NCI-H82 treated with DMSO at 0.1 percent for 48 hours (cell line): ENCODE results near the gene KATNIP.
A peak's percentile ranks its signal among the peaks of the same experiment; 100 is the strongest.

Source experiments
- DNase-seq: peaks from one replicate; lab custom pipeline; 2025; ENCODE audit not compliant: unreplicated experiment; lab: John Stamatoyannopoulos, UW

Gene KATNIP

DNA sequence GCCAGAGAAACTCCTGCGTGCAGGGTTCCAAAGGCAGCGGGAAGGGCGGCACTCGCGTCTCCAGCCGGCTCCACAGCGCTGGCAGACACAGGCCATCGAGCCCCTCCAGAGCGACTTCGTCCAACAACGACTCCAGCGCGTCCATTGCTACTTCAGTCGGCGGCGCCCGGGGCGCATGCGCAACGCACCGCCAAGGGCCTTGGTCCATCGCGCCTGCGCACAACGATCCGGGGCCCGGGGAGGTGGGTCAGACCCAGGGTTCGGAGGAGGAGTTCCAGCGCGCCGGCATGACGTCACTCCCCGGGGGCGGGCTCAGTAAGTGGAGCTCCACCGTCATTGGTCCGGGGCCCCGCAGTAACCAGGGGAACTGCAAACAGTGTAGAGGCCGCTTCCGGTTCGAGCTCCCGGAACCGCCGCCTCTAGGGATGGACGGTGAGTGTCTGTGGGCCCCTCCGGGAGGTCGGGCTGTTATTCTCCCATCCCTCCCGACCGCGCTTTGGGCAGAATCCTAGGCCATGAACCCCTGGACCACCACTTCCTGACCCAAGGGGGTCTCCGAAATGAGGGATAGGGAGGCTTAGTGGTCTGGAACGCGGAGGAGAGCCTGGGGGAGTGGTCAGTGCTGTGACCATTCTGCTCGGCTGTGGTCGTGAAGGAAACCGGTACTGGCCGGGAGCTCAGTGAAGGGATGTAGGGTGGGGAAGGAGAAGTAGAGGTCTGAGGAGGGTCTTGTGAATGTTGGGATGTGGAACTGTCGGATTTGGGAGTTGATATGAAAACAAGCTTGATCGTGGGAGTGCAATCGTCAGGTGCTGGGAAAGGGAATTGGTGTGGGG lies at the start of gene KATNIP, which contains the start of gene GTF3C1:
KATNIP (plus strand) TSS at position 399 of the 836 bp plus-strand sequence; CDS start at position 426, 27 bp downstream.
GTF3C1 (minus strand) TSS at position 168 of the 836 bp plus-strand sequence; CDS start at position 145, 23 bp downstream.
- DNase-seq = peak; percentile 96

GRCh38 chr16:27500801-27501200 lies 49.1 kb upstream of the KATNIP start:
- DNase-seq = no peak

GRCh38 chr16:27503662-27504061 lies 46.3 kb upstream of the KATNIP start:
- DNase-seq = no peak

GRCh38 chr16:27505297-27506236 lies 44.4 kb upstream of the KATNIP start:
- DNase-seq = no peak

DNA sequence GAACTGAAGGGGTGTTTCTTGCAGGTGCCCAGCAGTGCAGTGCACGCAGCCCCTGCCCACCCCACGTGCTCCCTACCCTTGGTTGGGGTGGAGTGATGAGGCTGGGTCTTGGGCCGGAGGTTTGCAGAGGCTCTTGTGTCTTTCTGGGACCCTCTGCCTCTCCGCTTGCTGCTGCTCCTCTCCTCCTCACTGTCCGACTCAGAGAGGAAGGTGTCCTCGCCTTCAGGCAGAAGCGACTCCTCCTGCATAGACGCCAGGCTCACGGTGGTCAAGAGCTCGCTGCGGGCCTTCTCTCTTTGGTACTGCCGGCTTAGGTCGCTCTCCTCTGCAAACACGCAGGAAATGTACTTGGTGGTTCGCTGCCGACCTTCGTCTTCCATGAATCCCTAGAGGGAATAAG lies 43.2 kb upstream of the KATNIP start:
- no peak for DNase-seq

DNA sequence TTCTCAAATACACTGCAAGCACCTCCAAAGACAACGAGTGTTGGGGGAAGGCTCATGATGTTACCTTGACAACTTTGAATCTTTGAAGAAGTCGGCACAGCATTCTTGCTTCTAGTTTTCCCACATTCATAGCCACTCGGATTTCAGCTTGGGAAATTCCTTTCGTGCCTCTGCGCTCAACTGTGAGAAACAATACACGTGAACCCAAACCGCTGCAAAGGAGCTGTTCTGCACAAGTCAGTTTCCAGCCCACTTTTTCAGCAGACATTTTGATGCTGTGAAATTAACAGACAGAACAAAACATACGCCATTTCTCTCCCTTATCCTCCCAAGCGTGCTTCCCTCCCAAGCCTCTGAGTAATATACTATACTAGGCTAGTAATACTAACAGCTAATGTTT lies 41.5 kb upstream of the KATNIP start:
- DNase-seq = no peak

- no peak for DNase-seq
These were observed 38.1 kb upstream of the KATNIP start for GRCh38 chr16:27511657-27512448.

DNA sequence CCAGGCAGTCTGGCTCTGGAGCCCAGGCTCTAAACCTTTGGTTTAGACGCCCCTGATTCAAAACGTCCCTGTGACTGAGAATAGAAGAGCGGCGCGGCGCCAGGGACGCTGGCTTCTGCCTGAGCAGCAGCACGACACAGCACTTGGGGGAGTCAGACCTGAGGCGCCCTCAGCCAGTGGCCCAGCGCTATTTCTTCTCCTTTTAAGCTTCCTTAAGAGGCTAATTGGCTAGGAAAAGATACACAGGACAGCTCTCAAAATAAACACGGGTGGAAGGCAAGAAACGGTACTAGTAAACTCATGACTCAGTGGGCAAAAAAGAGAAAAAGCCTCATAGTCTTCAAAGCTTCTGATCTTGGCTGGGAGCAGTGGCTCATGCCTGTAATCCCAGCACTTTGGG lies 35.1 kb upstream of the KATNIP start:
- DNase-seq = no peak

DNA sequence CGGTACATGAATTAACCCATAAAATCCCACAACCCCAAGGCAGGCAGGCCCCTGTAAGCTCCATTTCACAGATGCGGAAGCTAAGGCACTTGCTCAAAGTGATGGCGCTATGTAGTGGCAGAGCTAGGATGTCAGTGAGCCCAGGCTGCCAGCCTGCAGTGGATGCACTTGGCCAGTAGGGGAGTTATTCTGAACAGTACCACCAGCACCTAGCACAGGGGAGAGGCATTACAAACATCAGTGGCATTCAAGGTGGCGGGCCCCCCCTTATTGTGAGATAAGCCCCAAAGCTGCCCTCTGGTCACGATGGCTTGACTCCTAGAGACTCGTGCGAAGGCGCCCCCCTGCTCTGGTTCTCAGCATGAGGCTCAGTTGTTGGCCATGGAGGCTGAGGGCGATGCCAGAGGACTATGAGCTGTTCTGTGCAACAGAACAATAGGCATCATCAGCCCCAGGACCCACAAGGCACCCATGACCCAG lies 34.0 kb upstream of the KATNIP start:
- DNase-seq = peak; percentile 5

DNA sequence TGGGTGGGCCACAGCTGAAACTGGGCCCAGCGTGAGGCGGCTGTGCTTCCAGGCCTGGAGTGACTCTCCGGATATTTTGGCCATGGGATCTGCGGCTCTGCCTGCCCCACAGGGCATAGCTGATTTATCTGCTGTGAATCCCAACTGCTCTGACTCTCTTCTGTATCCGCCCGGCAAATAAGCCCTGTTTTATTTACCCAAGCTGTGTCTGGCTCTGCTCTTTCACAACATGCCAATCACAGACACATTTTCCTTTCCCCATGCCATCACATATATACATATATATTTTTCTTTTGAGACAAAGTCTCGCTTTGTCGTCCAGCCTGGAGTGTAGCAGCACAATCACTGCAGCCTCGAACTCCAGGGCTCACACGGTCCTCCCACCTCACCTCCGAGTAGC lies 33.6 kb upstream of the KATNIP start:
- no peak for DNase-seq

- DNase-seq = no peak
These were observed 32.3 kb upstream of the KATNIP start for GRCh38 chr16:27517664-27518063.

DNA sequence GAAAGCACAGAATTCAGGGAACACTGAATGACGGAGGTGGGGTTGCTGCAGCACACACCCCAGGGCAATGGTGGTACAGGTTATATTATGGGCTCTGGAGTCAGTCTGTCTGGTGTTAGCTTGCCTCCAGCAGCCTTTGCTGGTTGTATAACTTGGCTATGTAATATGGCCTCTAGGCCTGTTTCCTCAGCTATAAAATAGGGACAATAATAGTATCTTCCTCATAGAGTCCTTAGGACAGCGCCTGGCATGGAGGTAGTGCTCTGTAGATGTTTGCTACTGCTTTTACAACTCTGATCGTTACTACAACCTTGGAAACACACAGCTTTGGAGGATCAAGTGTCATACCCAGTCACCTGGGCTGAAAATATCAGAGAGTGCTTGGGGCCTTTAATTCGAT lies 31.7 kb upstream of the KATNIP start:
- no peak for DNase-seq

- DNase-seq = no peak
These were observed 28.8 kb upstream of the KATNIP start for GRCh38 chr16:27520982-27521673.

- no peak for DNase-seq
These were observed 27.7 kb upstream of the KATNIP start for GRCh38 chr16:27522173-27522707.

DNA sequence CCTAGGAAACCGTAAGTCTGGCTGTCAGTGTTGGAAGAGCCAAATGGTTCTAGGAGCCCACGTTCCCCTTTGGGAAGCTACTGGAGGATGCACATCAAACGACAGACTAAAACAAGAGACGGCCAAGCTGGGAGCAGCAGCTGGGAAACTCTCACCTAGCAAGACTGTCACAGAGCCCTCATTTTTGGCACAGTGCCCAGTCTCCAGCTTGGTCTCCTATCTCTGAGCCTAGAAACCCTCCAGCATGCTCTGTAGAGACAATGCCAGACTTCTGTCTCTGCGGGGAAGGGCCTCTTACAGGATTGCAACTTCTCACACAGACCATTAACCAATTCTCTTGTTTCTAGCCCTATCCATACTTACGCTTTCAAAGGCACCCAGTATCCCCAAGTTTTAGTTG lies 23.8 kb upstream of the KATNIP start:
- DNase-seq = peak; percentile 60

DNA sequence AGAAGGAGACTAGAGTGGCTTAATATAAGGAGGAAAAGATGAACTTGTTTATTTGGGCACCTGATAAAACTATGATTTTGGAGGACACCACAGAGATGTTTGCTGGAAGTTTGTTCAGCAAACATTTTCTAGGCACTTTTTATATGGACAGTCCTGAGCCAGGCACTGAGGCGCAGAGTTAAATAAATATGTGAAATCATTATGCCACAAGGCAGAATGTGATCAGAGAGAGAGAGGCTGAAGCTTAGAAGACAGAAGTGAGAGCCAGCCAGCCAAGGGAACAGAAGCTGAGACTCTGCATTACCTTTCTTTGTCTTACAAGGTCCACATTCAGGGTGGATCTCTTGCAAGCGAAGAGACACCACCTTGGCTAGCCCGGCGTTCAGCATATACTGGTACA lies 21.6 kb upstream of the KATNIP start:
- no peak for DNase-seq

DNA sequence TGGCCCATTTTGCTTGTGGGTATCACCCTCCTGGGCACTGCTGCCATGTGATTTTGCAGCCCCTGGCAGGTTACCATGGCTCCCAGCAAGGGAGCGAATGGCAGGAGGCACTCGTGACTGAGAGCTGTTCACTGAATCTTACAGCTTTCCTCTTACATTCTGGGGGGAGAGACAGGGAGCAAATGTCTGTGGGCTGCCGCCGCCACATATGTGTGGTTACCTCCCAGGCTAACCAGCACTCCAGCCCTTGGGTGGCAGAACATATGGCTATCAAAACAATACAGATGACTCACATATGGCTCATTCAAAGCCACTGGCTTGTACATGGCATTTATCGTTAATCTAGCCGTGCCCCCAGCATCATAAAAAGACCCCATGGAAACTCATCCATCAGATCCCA lies 20.0 kb upstream of the KATNIP start:
- DNase-seq = no peak

- DNase-seq = no peak
These were observed 18.8 kb upstream of the KATNIP start for GRCh38 chr16:27531186-27531585.

DNA sequence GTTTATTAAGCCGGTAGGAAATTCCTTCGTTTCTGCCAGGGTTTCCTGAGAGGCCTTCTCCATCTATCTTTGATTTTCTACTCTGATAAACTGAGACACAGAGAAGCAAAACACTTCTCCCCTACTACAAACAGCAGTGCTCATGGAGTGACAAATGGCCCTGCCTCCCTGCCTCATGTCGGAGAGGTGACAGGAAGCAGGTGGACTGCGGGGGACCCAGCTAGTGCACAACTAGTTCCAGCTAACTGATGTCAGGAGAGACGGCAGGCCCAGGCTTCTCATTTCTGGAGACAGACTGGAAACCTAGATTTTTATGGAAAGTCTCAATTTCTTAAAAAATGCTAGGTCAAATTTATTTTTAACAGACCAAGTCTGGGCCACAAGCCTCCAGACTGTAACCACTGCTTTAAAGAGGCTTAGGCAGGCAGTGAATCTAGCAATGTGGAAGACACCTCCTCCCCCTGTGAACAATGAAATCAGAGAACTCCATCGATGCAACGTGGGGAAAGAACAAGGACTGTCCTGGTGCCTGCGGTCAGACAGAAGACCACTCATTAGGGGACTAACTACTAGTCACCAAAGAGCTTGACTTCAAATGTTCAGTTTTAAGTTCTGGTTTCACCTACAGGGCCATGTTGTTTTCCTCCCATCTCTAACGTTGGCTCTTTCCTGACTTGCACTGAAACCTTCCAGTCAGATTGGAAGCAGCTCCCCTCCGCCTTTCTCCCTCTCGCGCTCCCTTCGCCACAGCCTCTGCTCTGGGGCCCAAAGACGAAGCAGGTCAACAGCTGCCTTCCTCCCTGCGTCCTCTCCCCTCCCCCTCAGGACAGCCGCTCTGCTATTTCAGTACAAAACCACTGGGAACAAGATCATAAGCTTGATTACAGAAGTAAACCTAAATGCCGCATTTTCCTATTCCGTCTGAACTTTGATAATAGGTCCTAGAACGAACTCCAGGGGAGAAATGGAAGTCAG lies 17.8 kb upstream of the KATNIP start:
- no peak for DNase-seq
